GM12878 (cell line): ENCODE data around the gene CPLANE2. TPM values are rescaled to one million over a fixed set of nuclear protein-coding genes. Genes with fewer than 3 reads are reported as not detected.

Experiments
- ATAC-seq: fragments of 200-7000 bp; cut with Tn5 transposase; 3 replicates; pipeline ENCODE4 v1.9.1; 2020; ENCODE audit warnings: mild to moderate bottlenecking, moderate library complexity
- BruUV-seq: library from RNA; stranded (reverse); fragments of 400-500 nt; replicated peaks from 2 replicates; lab custom pipeline; 2021; lab: Mats Ljungman, UMichigan
- CTCF ChIA-PET: fragments of 300-600 bp; sonication (Branson Sonifier 250); formaldehyde crosslinking; extraction: SDS; loops from one replicate; lab custom pipeline; 2021; ENCODE audit warnings: inconsistent platforms; lab: Yijun Ruan, JAX
- POLR2A ChIA-PET: fragments of 350-600 bp; formaldehyde crosslinking; extraction: SDS; loops from one replicate; lab custom pipeline; 2021; ENCODE audit warnings: inconsistent platforms; lab: Charles Lee
- RAD21 ChIA-PET: fragments of 300-600 bp; sonication (Branson Sonifier 250); formaldehyde crosslinking; loops from one replicate; lab custom pipeline; 2023; ENCODE audit warnings: antibody characterized with exemption; ENCODE audit not compliant: unreplicated experiment; lab: Charles Lee
- SMC1A ChIA-PET: fragments of 300-600 bp; sonication (Branson Sonifier 250); formaldehyde crosslinking; loops from one replicate; lab custom pipeline; 2023; ENCODE audit not compliant: unreplicated experiment, uncharacterized antibody; lab: Charles Lee
- DNase-seq: peaks from one replicate; pipeline ENCODE4 v3.0.0-alpha.2; 2011; ENCODE audit warnings: low read depth, low spot score
- FAIRE-seq: peaks from 3 replicates; lab custom pipeline; 2011; peaks lifted over from hg19 to GRCh38; lab: Jason Lieb, UNC
- H2AFZ ChIP-seq: 2 replicates; pipeline ENCODE4 v1.6.0; 2011; ENCODE audit warnings: low read depth, low read length, control low read depth; ENCODE audit not compliant: control insufficient read depth
- H3K27ac ChIP-seq: 2 replicates; pipeline ENCODE4 v1.5.1; 2011; ENCODE audit warnings: control low read depth; ENCODE audit not compliant: control insufficient read depth, insufficient read depth
- H3K27me3 ChIP-seq, 2 experiments: replicated peaks in 1 of 2; 2 replicates each; pipeline versions ENCODE4 v1.6.0 to v1.6.1; 2011; ENCODE audit warnings: low read length in 1 of 2; ENCODE audit not compliant: control insufficient read depth in 2 of 2, insufficient read depth in 2 of 2
- H3K36me3 ChIP-seq, 2 experiments: 2 replicates each; pipeline ENCODE4 v1.5.1; 2011; ENCODE audit warnings: low read length in 1 of 2; ENCODE audit not compliant: control insufficient read depth in 2 of 2, insufficient read depth in 2 of 2
- H3K4me1 ChIP-seq: 2 replicates; pipeline ENCODE4 v1.6.1; 2011; ENCODE audit warnings: mild to moderate bottlenecking, low read length, moderate library complexity, mixed read lengths; ENCODE audit not compliant: control insufficient read depth, insufficient read depth
- H3K4me2 ChIP-seq: 2 replicates; pipeline ENCODE4 v1.6.0; 2011; ENCODE audit warnings: control low read depth; ENCODE audit not compliant: control insufficient read depth, insufficient read depth
- H3K4me3 ChIP-seq: fragments of 200-600 bp; sonication (generic); 2 replicates; pipeline ENCODE4 v1.5.1; 2016
- H3K79me2 ChIP-seq: 2 replicates; pipeline ENCODE4 v1.6.0; 2011; ENCODE audit warnings: low read length; ENCODE audit not compliant: control insufficient read depth, insufficient read depth
- H3K9ac ChIP-seq: 2 replicates; pipeline ENCODE4 v1.8.0; 2011; ENCODE audit warnings: low read length, control low read depth, mixed read lengths; ENCODE audit not compliant: control insufficient read depth, insufficient read depth
- H3K9me3 ChIP-seq: replicated peaks from 3 replicates; pipeline ENCODE4 v1.5.1; 2011; ENCODE audit warnings: mild to moderate bottlenecking, low read length; ENCODE audit not compliant: control insufficient read depth, insufficient read depth
- H4K20me1 ChIP-seq: 2 replicates; pipeline ENCODE4 v1.6.0; 2011; ENCODE audit not compliant: control insufficient read depth, insufficient read depth
- CREB1 ChIP-seq: IDR thresholded peaks from 2 replicates; pipeline ENCODE4 v1.6.1; 2012; ENCODE audit warnings: low read depth, mild to moderate bottlenecking, inconsistent platforms
- IKZF2 ChIP-seq, 2 experiments: fragments of 450-650 bp; IDR thresholded peaks; 2 replicates each; pipeline ENCODE4 v1.6.1; 2017; ENCODE audit warnings: mild to moderate bottlenecking in 2 of 2, moderate library complexity in 2 of 2
- IRF4 ChIP-seq: IDR thresholded peaks from 2 replicates; pipeline ENCODE4 v1.6.1; 2011; ENCODE audit warnings: low read depth, low read length
- KLF5 ChIP-seq: fragments of 450-650 bp; IDR thresholded peaks from 2 replicates; pipeline ENCODE4 v1.6.1; 2014; ENCODE audit warnings: mild to moderate bottlenecking; ENCODE audit not compliant: partially characterized antibody
- RAD21 ChIP-seq: IDR thresholded peaks from 2 replicates; pipeline ENCODE4 v1.6.1; 2011; ENCODE audit warnings: mild to moderate bottlenecking, low read depth, low read length, moderate library complexity; ENCODE audit not compliant: insufficient read depth
- SMARCA5 ChIP-seq: fragments of 450-650 bp; IDR thresholded peaks from 2 replicates; pipeline ENCODE4 v1.6.1; 2017; ENCODE audit warnings: mild to moderate bottlenecking
- SMC3 ChIP-seq: IDR thresholded peaks from 2 replicates; pipeline ENCODE4 v1.6.1; 2011; ENCODE audit warnings: low read length, improper control_type of control experiment, borderline replicate concordance
- ZNF217 ChIP-seq: fragments of 450-650 bp; IDR thresholded peaks from 2 replicates; pipeline ENCODE4 v1.6.1; 2017; ENCODE audit warnings: antibody characterized with exemption, mild to moderate bottlenecking
- ZNF622 ChIP-seq: fragments of 450-650 bp; IDR thresholded peaks from 2 replicates; pipeline ENCODE4 v1.6.1; 2017; ENCODE audit warnings: mild to moderate bottlenecking, inconsistent platforms
- ZSCAN29 ChIP-seq: fragments of 450-650 bp; IDR thresholded peaks from 2 replicates; pipeline ENCODE4 v1.6.1; 2017; ENCODE audit warnings: mild to moderate bottlenecking, moderate library complexity
- WGBS: methylation state at CpG from one replicate; pipeline ENCODE4 v1.1.6; 2016; ENCODE audit warnings: low lambda C conversion rate; ENCODE audit not compliant: insufficient replicate concordance, insufficient coverage; ENCODE audit errors: missing lambda C conversion rate; 5-methylcytosine and 5-hydroxymethylcytosine counted together
- in situ Hi-C: fragments of 300-500 bp; cut with MboI; formaldehyde crosslinking; loops from 9 replicates; pipeline ENCODE4 v1.14.3; 2018; ENCODE audit warnings: mixed read lengths
- intact Hi-C: fragments of 100-400 bp; cut with micrococcal nuclease; formaldehyde crosslinking; loops from one replicate; pipeline ENCODE4 v1.14.2; 2022; ENCODE audit not compliant: unreplicated experiment
- polyA plus RNA-seq, 11 experiments: library from polyadenylated mRNA; depleted of rRNA in 4 of 11; unstranded in 6 of 11; stranded (reverse) in 5 of 11; fragments of >200 nt; fragmentation: Nextera tagmentation in 4 of 11; fragmentation: Illumina TruSeq in 1 of 11; extraction: Ambion mirVana in 4 of 11; extraction: Trizol in 1 of 11; gene quantifications; 1 replicate in 1 of 11; 2 replicates in 10 of 11; pipeline versions ENCODE4 v1.2.1 to v1.2.3, GENCODE V29; 2011 to 2016; ENCODE audit warnings: inconsistent platforms in 2 of 11, missing spikeins in 2 of 11, low read depth in 1 of 11
- total RNA-seq, 4 experiments: library from RNA; depleted of rRNA in 3 of 4; stranded (reverse); fragments of >200 nt in 3 of 4; fragmentation: Illumina TruSeq in 1 of 4; extraction: Trizol in 1 of 4; gene quantifications; 2 replicates each; pipeline versions ENCODE4 v1.2.1 to v1.2.3, GENCODE V29; 2013 to 2021
- TF ChIP-seq, protein P1 (sequence below): fragments of 450-650 bp; IDR thresholded peaks from 2 replicates; pipeline ENCODE4 v1.6.1; 2016; ENCODE audit warnings: mild to moderate bottlenecking, moderate library complexity, borderline replicate concordance
- TF ChIP-seq, protein P2 (sequence below): IDR thresholded peaks from 2 replicates; pipeline ENCODE4 v1.6.1; 2012; ENCODE audit warnings: low read depth, low read length, improper control_type of control experiment
- TF ChIP-seq, protein P3 (sequence below): fragments of 450-650 bp; IDR thresholded peaks from 2 replicates; pipeline ENCODE4 v1.6.1; 2018; ENCODE audit warnings: borderline replicate concordance, mild to moderate bottlenecking; ENCODE audit not compliant: partially characterized antibody

Gene CPLANE2
- total and polyA plus RNA-seq, 10 of the 15 experiments (the other 5 are each of a cell fraction or from before 2014, with no cell fraction given), result 0.09 to 4.5 (median 2.3) TPM; not detected in 1

DNA sequence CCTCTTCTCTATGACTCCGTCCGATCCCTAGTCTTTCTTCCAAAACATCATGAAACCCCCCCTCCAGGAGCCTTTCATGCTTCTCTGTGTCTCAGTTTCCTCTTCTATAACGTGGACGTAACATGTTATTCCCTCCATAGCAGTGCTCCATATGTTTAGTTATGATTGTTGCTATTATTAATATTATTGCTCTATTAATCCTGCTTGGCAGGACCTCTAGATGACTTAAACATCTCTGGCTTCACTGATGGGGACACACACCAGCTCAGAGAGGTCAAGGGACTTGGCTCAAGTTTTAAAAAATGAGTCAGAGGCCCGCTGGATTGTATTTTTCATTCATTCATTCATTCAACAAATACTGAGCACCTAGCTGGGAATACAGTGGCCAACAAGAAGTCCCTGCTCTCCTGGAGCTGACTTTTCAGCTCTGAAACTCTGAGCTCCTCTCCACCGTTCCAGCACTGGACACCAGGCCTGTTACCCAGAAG, 404 bp upstream of the CPLANE2 start (continued):
- TF ChIP-seq, protein P1, sequence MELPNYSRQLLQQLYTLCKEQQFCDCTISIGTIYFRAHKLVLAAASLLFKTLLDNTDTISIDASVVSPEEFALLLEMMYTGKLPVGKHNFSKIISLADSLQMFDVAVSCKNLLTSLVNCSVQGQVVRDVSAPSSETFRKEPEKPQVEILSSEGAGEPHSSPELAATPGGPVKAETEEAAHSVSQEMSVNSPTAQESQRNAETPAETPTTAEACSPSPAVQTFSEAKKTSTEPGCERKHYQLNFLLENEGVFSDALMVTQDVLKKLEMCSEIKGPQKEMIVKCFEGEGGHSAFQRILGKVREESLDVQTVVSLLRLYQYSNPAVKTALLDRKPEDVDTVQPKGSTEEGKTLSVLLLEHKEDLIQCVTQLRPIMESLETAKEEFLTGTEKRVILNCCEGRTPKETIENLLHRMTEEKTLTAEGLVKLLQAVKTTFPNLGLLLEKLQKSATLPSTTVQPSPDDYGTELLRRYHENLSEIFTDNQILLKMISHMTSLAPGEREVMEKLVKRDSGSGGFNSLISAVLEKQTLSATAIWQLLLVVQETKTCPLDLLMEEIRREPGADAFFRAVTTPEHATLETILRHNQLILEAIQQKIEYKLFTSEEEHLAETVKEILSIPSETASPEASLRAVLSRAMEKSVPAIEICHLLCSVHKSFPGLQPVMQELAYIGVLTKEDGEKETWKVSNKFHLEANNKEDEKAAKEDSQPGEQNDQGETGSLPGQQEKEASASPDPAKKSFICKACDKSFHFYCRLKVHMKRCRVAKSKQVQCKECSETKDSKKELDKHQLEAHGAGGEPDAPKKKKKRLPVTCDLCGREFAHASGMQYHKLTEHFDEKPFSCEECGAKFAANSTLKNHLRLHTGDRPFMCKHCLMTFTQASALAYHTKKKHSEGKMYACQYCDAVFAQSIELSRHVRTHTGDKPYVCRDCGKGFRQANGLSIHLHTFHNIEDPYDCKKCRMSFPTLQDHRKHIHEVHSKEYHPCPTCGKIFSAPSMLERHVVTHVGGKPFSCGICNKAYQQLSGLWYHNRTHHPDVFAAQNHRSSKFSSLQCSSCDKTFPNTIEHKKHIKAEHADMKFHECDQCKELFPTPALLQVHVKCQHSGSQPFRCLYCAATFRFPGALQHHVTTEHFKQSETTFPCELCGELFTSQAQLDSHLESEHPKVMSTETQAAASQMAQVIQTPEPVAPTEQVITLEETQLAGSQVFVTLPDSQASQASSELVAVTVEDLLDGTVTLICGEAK, result peak; percentile 36; the same call in 1 of the 2 replicates

DNA sequence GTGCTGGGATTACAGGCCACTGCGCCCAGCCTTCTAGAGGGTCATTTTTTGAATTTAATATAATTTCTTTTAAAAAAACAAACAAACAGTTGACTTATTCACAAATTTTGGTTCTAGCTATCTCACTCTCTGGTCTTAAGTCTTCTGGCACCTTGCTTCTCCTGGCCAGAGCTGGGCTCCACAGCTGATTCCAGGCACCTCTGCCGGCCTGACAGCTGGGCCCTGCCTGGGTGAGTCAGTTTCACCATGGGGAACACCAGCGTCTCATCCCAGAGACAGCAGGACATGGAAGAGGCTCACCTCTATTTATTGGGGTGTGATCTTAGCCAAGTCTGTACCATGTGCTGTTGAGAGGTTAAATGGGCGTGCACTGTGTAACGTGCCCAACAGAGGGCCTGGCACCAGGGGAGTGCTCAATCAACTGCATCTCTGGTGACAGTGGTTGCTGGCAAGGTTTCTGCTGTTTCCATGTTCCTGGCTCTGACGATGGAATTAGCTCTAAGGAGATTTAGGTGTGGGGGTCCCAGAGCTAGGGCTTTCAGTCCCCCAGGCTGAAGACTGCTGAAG, 956 bp downstream of the CPLANE2 start:
- peak overlapping the region; percentile 68 for H3K4me3 ChIP-seq
- intact Hi-C loops (loop anchor here (5.0 kb wide), 1 partner anchor 131 kb away; the partner anchor contains the start of gene SZRD1), in situ Hi-C loops (no loop called here)
- H2AFZ ChIP-seq, result peak overlapping the region; percentile 93
- ChIA-PET POLR2A (interaction anchor here (1.9 kb wide), 1 partner anchor 19 kb away, joined by 7 read pairs; no protein-coding TSS in a partner anchor), CTCF (interaction anchor here (0.6 to 1.2 kb wide), 2 partner anchors 10 to 112 kb away, joined by 3 read pairs; no protein-coding TSS in a partner anchor), RAD21 (interaction anchor here (0.6 to 1.0 kb wide), 4 partner anchors 19 to 151 kb away, joined by 3 to 6 read pairs (median 3); no protein-coding TSS in a partner anchor), SMC1A (interaction anchor here (1.3 to 1.8 kb wide), 3 partner anchors 12 to 157 kb away, joined by 3 to 6 read pairs (median 6); no protein-coding TSS in a partner anchor)
- WGBS, result 28% methylated on average over 6 of the region's 6 CpGs
- no peak overlapping the region for H3K27ac ChIP-seq
- H3K9ac ChIP-seq, result peak overlapping the region; percentile 79
- DNase-seq, result peak; percentile 38
- peak; percentile 86 for ATAC-seq
- H3K79me2 ChIP-seq, result no peaks in the 10 kb centered on the region
- H4K20me1 ChIP-seq, result no peaks in the 10 kb centered on the region
- no peaks in the 10 kb centered on the region for H3K36me3 ChIP-seq
- H3K9me3 ChIP-seq, result no peaks in the 10 kb centered on the region
- no peak for FAIRE-seq
- H3K4me1 ChIP-seq, result peaks cover 17% of the 10 kb centered on the region
- H3K4me2 ChIP-seq, result peak overlapping the region; percentile 98
- no TSS peak for BruUV-seq
- H3K27me3 ChIP-seq, result no peaks in the 10 kb centered on the region
- TF ChIP-seq KLF5, result no peak
- 0 out of 4 replicates have a peak, but pooled peaks of 1 of the 2 experiments have one; percentile 34 for TF ChIP-seq IKZF2 (IDR thresholded peaks at IDR 0.05)
- TF ChIP-seq, protein P2, sequence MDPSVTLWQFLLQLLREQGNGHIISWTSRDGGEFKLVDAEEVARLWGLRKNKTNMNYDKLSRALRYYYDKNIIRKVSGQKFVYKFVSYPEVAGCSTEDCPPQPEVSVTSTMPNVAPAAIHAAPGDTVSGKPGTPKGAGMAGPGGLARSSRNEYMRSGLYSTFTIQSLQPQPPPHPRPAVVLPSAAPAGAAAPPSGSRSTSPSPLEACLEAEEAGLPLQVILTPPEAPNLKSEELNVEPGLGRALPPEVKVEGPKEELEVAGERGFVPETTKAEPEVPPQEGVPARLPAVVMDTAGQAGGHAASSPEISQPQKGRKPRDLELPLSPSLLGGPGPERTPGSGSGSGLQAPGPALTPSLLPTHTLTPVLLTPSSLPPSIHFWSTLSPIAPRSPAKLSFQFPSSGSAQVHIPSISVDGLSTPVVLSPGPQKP, result no peak
- TF ChIP-seq ZSCAN29, result no peak
- TF ChIP-seq ZNF217, result no peak
- no peak for TF ChIP-seq ZNF622
- TF ChIP-seq SMARCA5, result 0 out of 2 replicates have a peak, but pooled peaks have one; percentile 38
- TF ChIP-seq, protein P3, sequence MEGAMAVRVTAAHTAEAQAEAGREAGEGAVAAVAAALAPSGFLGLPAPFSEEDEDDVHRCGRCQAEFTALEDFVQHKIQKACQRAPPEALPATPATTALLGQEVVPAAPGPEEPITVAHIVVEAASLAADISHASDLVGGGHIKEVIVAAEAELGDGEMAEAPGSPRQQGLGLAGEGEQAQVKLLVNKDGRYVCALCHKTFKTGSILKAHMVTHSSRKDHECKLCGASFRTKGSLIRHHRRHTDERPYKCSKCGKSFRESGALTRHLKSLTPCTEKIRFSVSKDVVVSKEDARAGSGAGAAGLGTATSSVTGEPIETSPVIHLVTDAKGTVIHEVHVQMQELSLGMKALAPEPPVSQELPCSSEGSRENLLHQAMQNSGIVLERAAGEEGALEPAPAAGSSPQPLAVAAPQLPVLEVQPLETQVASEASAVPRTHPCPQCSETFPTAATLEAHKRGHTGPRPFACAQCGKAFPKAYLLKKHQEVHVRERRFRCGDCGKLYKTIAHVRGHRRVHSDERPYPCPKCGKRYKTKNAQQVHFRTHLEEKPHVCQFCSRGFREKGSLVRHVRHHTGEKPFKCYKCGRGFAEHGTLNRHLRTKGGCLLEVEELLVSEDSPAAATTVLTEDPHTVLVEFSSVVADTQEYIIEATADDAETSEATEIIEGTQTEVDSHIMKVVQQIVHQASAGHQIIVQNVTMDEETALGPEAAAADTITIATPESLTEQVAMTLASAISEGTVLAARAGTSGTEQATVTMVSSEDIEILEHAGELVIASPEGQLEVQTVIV, result no peak
- 0 out of 2 replicates have a peak, but pooled peaks have one; percentile 18 for TF ChIP-seq SMC3
- TF ChIP-seq IRF4, result 0 out of 2 replicates have a peak, but pooled peaks have one; percentile 14
- TF ChIP-seq CREB1, result no peak
- TF ChIP-seq RAD21, result no peak
